ENCODE measurements around the gene USP48. TPM values are rescaled to one million over a fixed set of nuclear protein-coding genes. Genes with fewer than 3 reads are reported as not detected.

The USP48 gene
- total RNA-seq, 1 experiment from 2014 or later: 84.8 TPM

DNA sequence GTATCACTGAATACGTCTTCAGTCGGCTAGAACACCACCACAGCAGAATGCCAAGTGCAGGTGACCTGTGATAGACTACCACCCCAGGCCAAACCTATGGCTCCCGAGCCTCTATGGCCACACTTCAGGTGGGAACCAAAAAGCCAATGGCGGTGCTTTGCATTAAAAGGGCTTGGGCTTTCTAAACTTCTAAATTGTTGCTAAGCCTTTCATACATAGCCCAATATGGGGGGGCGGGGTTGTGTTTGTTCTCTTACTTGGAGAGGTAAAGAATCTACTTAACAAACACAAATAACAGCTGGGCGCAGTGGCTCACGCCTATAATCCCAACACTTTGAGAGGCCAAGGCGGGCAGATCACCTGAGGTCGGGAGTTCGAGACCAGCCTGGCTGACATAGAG is 19.7 kb downstream of the USP48 start:
- H2BK20ac ChIP-seq (ENCODE audit: low read depth, low read length, poor library complexity, severe bottlenecking): no peak overlapping the region
- no peak overlapping the region for H2BK15ac ChIP-seq (ENCODE audit: low read depth, low read length)
- H3K4me1 Mint-ChIP-seq: peaks cover 22 to 32% of the 10 kb centered on the region in 2 experiments
- H3K9me3 ChIP-seq (ENCODE audit: control insufficient read depth, low read depth, low read length): no peaks in the 10 kb centered on the region
- H3K36me3 Mint-ChIP-seq (ENCODE audit: insufficient read depth in 1 of 3, low read depth in 3 of 3): no peaks in the 10 kb centered on the region
- H3K9me3 Mint-ChIP-seq: no peaks in the 10 kb centered on the region
- H2BK120ac ChIP-seq (ENCODE audit: low read depth, low read length, poor library complexity, severe bottlenecking): no peak overlapping the region
- no peak overlapping the region for H3K9ac ChIP-seq (ENCODE audit: extremely low read depth, insufficient read length, low read length)
- H3K23ac ChIP-seq (ENCODE audit: insufficient read length, low read depth, low read length): no peak overlapping the region
- peaks cover 30% of the 10 kb centered on the region; the same call in 1 of the 2 replicates for H3K79me2 ChIP-seq (ENCODE audit: insufficient read depth, low read length)
- no peak overlapping the region for H3K56ac ChIP-seq (ENCODE audit: insufficient read length, low read depth, low read length)
- H4K8ac ChIP-seq (replicated peaks; ENCODE audit: insufficient read length, low read depth, low read length): no peak overlapping the region
- H3K27me3 Mint-ChIP-seq (ENCODE audit: low read depth): no peaks in the 10 kb centered on the region
- no peak overlapping the region for H3K4ac ChIP-seq (ENCODE audit: low read depth, low read length)
- TF ChIP-seq, protein P1, sequence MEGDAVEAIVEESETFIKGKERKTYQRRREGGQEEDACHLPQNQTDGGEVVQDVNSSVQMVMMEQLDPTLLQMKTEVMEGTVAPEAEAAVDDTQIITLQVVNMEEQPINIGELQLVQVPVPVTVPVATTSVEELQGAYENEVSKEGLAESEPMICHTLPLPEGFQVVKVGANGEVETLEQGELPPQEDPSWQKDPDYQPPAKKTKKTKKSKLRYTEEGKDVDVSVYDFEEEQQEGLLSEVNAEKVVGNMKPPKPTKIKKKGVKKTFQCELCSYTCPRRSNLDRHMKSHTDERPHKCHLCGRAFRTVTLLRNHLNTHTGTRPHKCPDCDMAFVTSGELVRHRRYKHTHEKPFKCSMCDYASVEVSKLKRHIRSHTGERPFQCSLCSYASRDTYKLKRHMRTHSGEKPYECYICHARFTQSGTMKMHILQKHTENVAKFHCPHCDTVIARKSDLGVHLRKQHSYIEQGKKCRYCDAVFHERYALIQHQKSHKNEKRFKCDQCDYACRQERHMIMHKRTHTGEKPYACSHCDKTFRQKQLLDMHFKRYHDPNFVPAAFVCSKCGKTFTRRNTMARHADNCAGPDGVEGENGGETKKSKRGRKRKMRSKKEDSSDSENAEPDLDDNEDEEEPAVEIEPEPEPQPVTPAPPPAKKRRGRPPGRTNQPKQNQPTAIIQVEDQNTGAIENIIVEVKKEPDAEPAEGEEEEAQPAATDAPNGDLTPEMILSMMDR (conservative IDR thresholded peaks at IDR 0.05): no peak
- no CpG with 5 or more reads among the region's 10 CpGs for WGBS (ENCODE audit: extremely low coverage, insufficient read length, low lambda C conversion rate)
- no peak overlapping the region for H3K4me2 ChIP-seq (ENCODE audit: insufficient read depth, insufficient read length, low read length)
- H3K79me1 ChIP-seq (ENCODE audit: insufficient read depth, low read depth, low read length, poor library complexity, severe bottlenecking): peaks cover 18% of the 10 kb centered on the region
- no peak overlapping the region for H3T11ph ChIP-seq (ENCODE audit: low read length)
- no peak overlapping the region for H2BK5ac ChIP-seq (ENCODE audit: insufficient read length, low read length)
- no peak overlapping the region for H3K27ac ChIP-seq (ENCODE audit: insufficient read length, low read depth, low read length)
- no peak overlapping the region for H2AFZ ChIP-seq (ENCODE audit: low read length)
- no peaks in the 10 kb centered on the region for H3K23me2 ChIP-seq (ENCODE audit: insufficient read length, low read depth, low read length, poor library complexity, severe bottlenecking)
- peaks cover 6% of the 10 kb centered on the region; the same call in 1 of the 2 replicates for H3K4me1 ChIP-seq (ENCODE audit: insufficient read depth, low read length)
- no peaks in the 10 kb centered on the region for H3K27me3 ChIP-seq (ENCODE audit: insufficient read depth, low read length)
- H4K91ac ChIP-seq (ENCODE audit: insufficient read length, low read depth, low read length): no peak overlapping the region
- H3K27ac Mint-ChIP-seq: 0 out of 7 replicates have a peak overlapping the region, but pooled peaks of 1 of the 3 experiments have one; percentile 68
- H2BK12ac ChIP-seq (ENCODE audit: insufficient read length, low read depth, low read length): no peak overlapping the region
- no peak overlapping the region for H4K5ac ChIP-seq (ENCODE audit: insufficient read length, low read depth, low read length)
- no peak overlapping the region for H2AK5ac ChIP-seq (ENCODE audit: insufficient read length, low read length)
- DNase-seq: no peak
- no peak overlapping the region for H3K4me3 Mint-ChIP-seq
- H4K20me1 ChIP-seq (ENCODE audit: control insufficient read depth, insufficient read depth, insufficient read length): no peaks in the 10 kb centered on the region
- no peak overlapping the region for H3K18ac ChIP-seq (ENCODE audit: insufficient read length, low read depth, low read length)
- no peak overlapping the region for H3K14ac ChIP-seq (ENCODE audit: insufficient read depth, low read length)
